Lung (tissue), 12 donors: ENCODE measurements around the gene SPPL2B. TPM values are rescaled to one million over a fixed set of nuclear protein-coding genes. Genes with fewer than 3 reads are reported as not detected.

ENCODE experiments used
- ATAC-seq: fragments of 200-7000 bp; cut with Tn5 transposase; one replicate; pipeline ENCODE4 v1.9.1; 2020; ENCODE audit warnings: moderate number of reproducible peaks; ENCODE audit not compliant: insufficient read depth, low FRiP score
- DNase-seq, 3 donors: peaks; one replicate each; pipeline ENCODE4 v3.0.0-alpha.2; 2013 to 2017
- H3K27ac ChIP-seq, 2 donors: one replicate each; pipeline ENCODE4 v1.5.1; 2013; ENCODE audit warnings: mild to moderate bottlenecking in 2 of 2, moderate library complexity in 2 of 2, control low read depth in 1 of 2, inconsistent platforms in 1 of 2, low read depth in 1 of 2, low read length in 1 of 2
- H3K27me3 ChIP-seq, 3 donors: one replicate each; pipeline ENCODE4 v1.5.1; 2013; ENCODE audit warnings: low read length in 2 of 3; ENCODE audit not compliant: control insufficient read depth in 3 of 3, insufficient read depth in 3 of 3
- H3K36me3 ChIP-seq, 4 donors: one replicate each; pipeline ENCODE4 v1.5.1; 2013; ENCODE audit warnings: low read length in 4 of 4, mild to moderate bottlenecking in 1 of 4, moderate library complexity in 1 of 4; ENCODE audit not compliant: control insufficient read depth in 4 of 4, insufficient read depth in 4 of 4
- H3K4me1 ChIP-seq, 5 donors: one replicate each; pipeline ENCODE4 v1.5.1; 2013; ENCODE audit warnings: low read length in 5 of 5, mild to moderate bottlenecking in 2 of 5, moderate library complexity in 1 of 5; ENCODE audit not compliant: control insufficient read depth in 5 of 5, insufficient read depth in 5 of 5
- H3K4me3 ChIP-seq: one replicate; pipeline ENCODE4 v1.5.1; 2013; ENCODE audit warnings: mild to moderate bottlenecking, control low read depth, moderate library complexity
- H3K9ac ChIP-seq, 2 donors: one replicate each; pipeline ENCODE4 v1.5.1; 2013; ENCODE audit warnings: low read length in 2 of 2, control low read depth in 1 of 2; ENCODE audit not compliant: insufficient read depth in 1 of 2
- H3K9me3 ChIP-seq, 4 donors: one replicate each; pipeline ENCODE4 v1.5.1; 2013; ENCODE audit warnings: low read length in 3 of 4, mild to moderate bottlenecking in 1 of 4, moderate library complexity in 1 of 4; ENCODE audit not compliant: control insufficient read depth in 4 of 4, insufficient read depth in 3 of 4
- WGBS, 2 donors: extraction: QIAGEN DNeasy Blood & Tissue Kit; methylation state at CpG; one replicate each; pipeline ENCODE4 v1.1.7; 2013; 5-methylcytosine and 5-hydroxymethylcytosine counted together
- polyA plus RNA-seq, 2 donors: library from polyadenylated mRNA; stranded (reverse); fragments of 200-250 nt; gene quantifications; one replicate each; pipeline ENCODE4 v1.2.1, GENCODE V29; 2013
- total RNA-seq, 2 donors: library from RNA; depleted of rRNA in 1 of 2; stranded (reverse); fragments of >200 nt in 1 of 2; gene quantifications; one replicate each; pipeline ENCODE4 v1.2.1, GENCODE V29; 2014 to 2021
- TF ChIP-seq, protein P1 (sequence below): IDR thresholded peaks from 2 replicates; pipeline ENCODE4 v1.5.1; 2012; ENCODE audit warnings: mild to moderate bottlenecking; ENCODE audit errors: control extremely low read depth, extremely low read depth
- donor health status: control.
- donor health status: control.
- donor health status: Bipolar disorder and iron deficiency.
- donor health status: healthy.
- donor health status: DM: yes; HTN: yes; CAD: no.

The SPPL2B gene
- total and polyA plus RNA-seq, 4 donors, result 34.4 to 86.1 (median 48.8) TPM

DNA sequence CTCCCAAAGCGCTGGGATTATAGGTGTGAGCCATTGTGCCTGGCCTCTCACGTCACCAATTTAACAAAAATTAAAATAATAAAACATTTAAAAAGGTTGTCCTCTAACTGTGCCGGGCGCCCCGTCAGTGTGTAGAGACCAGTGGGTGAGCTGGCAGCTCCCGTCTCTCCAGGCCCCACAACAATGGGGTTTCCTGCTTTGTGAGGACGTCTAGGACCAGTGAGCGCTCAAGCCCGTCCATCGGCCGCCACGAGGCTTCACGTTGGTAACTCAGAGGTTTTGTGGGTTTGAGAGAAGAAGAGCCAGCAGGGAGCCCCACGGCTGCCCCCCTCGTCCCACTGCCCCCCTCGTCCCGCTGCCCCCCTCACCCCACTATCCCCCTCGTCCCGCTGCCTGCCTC, 4.8 kb upstream of the SPPL2B start:
- H3K9me3 ChIP-seq, result no peaks in the 10 kb centered on the region
- no peak overlapping the region for H3K4me3 ChIP-seq
- WGBS, 2 donors, result 84 to 88% methylated on average over 18 to 19 of the region's 19 CpGs
- ATAC-seq (no peak), DNase-seq (no peak)
- no peak overlapping the region for H3K9ac ChIP-seq
- peaks cover 0 to 13% (median 5%) of the 10 kb centered on the region in 5 donors for H3K4me1 ChIP-seq
- TF ChIP-seq, protein P1, sequence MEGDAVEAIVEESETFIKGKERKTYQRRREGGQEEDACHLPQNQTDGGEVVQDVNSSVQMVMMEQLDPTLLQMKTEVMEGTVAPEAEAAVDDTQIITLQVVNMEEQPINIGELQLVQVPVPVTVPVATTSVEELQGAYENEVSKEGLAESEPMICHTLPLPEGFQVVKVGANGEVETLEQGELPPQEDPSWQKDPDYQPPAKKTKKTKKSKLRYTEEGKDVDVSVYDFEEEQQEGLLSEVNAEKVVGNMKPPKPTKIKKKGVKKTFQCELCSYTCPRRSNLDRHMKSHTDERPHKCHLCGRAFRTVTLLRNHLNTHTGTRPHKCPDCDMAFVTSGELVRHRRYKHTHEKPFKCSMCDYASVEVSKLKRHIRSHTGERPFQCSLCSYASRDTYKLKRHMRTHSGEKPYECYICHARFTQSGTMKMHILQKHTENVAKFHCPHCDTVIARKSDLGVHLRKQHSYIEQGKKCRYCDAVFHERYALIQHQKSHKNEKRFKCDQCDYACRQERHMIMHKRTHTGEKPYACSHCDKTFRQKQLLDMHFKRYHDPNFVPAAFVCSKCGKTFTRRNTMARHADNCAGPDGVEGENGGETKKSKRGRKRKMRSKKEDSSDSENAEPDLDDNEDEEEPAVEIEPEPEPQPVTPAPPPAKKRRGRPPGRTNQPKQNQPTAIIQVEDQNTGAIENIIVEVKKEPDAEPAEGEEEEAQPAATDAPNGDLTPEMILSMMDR, result no peak
- no peak overlapping the region for H3K27ac ChIP-seq
- peaks cover 0 to 32% (median 5%) of the 10 kb centered on the region in 4 donors for H3K36me3 ChIP-seq
- no peaks in the 10 kb centered on the region for H3K27me3 ChIP-seq

- H3K36me3 ChIP-seq, result peaks cover 0 to 32% (median 5%) of the 10 kb centered on the region in 4 donors
- no peak overlapping the region for H3K4me3 ChIP-seq
- TF ChIP-seq, protein P1, result no peak
- DNase-seq (no peak), ATAC-seq (no peak)
- H3K9ac ChIP-seq, result no peak overlapping the region
- H3K27me3 ChIP-seq, result no peaks in the 10 kb centered on the region
- WGBS, 2 donors, result 88 to 91% methylated on average over 34 of the region's 34 CpGs
- no peak overlapping the region for H3K27ac ChIP-seq
- H3K4me1 ChIP-seq, result peaks cover 0 to 17% (median 8%) of the 10 kb centered on the region in 5 donors
- H3K9me3 ChIP-seq, result no peaks in the 10 kb centered on the region
Measured at GRCh38 chr19:2324220-2324948, 4.1 kb upstream of the SPPL2B start.

DNA sequence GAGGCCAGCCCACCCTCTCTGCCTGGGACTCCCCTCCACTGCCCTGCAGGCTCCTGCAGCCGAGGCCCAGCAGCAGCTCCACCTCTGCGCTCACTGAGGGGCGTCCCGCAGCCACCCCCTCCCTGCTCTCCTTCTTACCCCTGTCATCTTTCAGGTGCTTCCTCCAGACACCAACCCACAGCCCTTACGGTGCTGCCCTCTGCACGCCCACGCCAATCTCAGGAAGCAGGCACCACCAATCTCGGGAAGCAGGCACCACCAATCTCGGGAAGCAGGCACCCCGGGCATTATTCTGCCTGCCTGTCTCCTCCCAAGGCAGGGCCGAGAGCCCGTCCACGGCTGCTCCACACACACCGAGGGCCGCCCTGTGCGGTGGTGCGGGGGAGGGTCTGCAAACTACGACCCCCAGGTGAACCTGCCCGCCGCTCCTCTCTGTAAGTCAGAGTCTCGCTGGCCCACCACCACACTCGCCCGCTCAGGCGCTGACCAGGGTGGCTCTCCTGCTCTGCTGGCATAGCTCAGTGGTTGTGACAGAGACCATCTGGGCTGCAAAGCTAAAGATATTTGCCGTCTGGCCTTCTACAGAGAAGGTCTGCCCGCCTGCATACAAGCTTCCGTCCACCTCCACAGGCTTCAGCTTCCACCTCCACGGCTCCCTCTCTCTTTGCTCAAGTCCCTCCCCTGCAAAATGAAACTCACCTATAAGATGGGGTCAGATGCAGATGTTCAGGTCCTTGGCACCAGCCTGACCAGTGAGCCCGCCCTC, 3.0 kb upstream of the SPPL2B start:
- Histone ChIP-seq H3K9ac (no peak overlapping the region), H3K9me3 (no peaks in the 10 kb centered on the region), H3K4me1 (peaks cover 0 to 26% (median 8%) of the 10 kb centered on the region in 5 donors), H3K27ac (no peak overlapping the region), H3K27me3 (no peaks in the 10 kb centered on the region), H3K36me3 (peaks cover 0 to 32% (median 5%) of the 10 kb centered on the region in 4 donors), H3K4me3 (no peak overlapping the region)
- TF ChIP-seq, protein P1, result no peak
- DNase-seq (no peak), ATAC-seq (no peak)
- WGBS, 2 donors, result 41 to 64% methylated on average over 29 of the region's 29 CpGs
